BLaER1 (cell line): Measurements from ENCODE around the gene RGMB.
"Not testable (repeated sequence)": the region's sequence is repeated elsewhere in the genome, so short reads cannot be mapped to it uniquely, and the experiment has no call there.

Experiments
- H3K27ac ChIP-seq: shearing (Covaris generic); formaldehyde crosslinking; 2 replicates; pipeline ENCODE4 v1.8.1; 2022
- H3K27me3 ChIP-seq: shearing (Covaris generic); formaldehyde crosslinking; 2 replicates; pipeline ENCODE4 v1.8.1; 2022
- H3K36me3 ChIP-seq: shearing (Covaris generic); formaldehyde crosslinking; 2 replicates; pipeline ENCODE4 v1.8.1; 2022
- H3K4me1 ChIP-seq: shearing (Covaris generic); formaldehyde crosslinking; 2 replicates; pipeline ENCODE4 v1.8.1; 2022
- H3K4me2 ChIP-seq: shearing (Covaris generic); formaldehyde crosslinking; 2 replicates; pipeline ENCODE4 v1.8.1; 2022
- H3K4me3 ChIP-seq: shearing (Covaris generic); formaldehyde crosslinking; 2 replicates; pipeline ENCODE4 v1.8.1; 2022
- H3K9ac ChIP-seq: shearing (Covaris generic); formaldehyde crosslinking; 2 replicates; pipeline ENCODE4 v1.8.1; 2022
- H3K9me3 ChIP-seq: shearing (Covaris generic); formaldehyde crosslinking; 2 replicates; pipeline ENCODE4 v1.8.1; 2022
- H4K20me1 ChIP-seq: shearing (Covaris generic); formaldehyde crosslinking; 2 replicates; pipeline ENCODE4 v1.8.1; 2022
- Cebpa-rat ChIP-seq: shearing (Covaris generic); IDR thresholded peaks from 2 replicates; pipeline ENCODE4 v1.8.1; 2022

Gene RGMB

DNA sequence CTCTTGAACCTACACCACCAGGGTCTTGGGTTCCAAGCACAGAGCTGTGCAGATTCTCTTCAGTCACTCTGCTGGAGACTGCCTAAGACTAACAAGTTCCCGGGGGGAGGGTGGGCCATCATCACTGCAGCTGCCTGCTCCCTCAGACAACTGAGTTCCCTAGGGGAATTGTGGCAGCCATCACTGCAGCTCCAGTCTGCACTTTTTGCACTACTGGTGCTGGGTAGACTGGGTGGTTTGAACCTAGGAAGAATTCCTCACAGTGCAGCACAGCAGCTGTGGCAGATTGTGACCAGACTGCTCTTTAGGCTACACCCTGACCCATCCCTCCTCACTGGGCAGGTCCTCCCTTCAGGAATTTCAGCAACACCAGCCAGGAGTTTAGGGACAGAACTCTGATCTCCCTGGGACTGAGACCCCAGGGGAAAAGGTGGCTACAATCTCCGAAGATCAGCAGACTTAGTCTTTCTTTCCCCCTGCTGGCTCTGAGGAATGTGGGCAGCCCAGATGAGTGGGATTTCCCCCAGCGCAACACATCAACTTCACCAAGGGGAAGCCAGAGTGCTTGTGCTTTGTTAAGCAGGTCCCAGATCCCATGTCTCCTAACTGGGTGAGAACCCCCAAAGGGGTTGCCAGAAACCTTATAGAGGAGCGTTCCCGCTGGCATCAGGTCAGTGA, 30.9 kb upstream of the RGMB start:
- Histone ChIP-seq H3K9ac (peak overlapping the region; percentile 36), H3K4me1 (peaks cover 18% of the 10 kb centered on the region), H3K4me3 (peak overlapping the region; percentile 4; the same call in 1 of the 2 replicates), H3K27ac (peak overlapping the region; percentile 50), H3K36me3 (no peaks in the 10 kb centered on the region), H3K9me3 (peaks cover 2% of the 10 kb centered on the region; the same call in 1 of the 2 replicates), H3K4me2 (peak overlapping the region; percentile 70), H4K20me1 (no peaks in the 10 kb centered on the region), H3K27me3 (no peaks in the 10 kb centered on the region)
- TF ChIP-seq Cebpa-rat = no peak

- H4K20me1 ChIP-seq, H3K4me3 ChIP-seq, H3K27me3 ChIP-seq, H3K4me2 ChIP-seq, H3K36me3 ChIP-seq, H3K9me3 ChIP-seq, H3K4me1 ChIP-seq, H3K27ac ChIP-seq, H3K9ac ChIP-seq: not testable (repeated sequence)
Observed at GRCh38 chr5:98748259-98748658, 25.2 kb upstream of the RGMB start.

DNA sequence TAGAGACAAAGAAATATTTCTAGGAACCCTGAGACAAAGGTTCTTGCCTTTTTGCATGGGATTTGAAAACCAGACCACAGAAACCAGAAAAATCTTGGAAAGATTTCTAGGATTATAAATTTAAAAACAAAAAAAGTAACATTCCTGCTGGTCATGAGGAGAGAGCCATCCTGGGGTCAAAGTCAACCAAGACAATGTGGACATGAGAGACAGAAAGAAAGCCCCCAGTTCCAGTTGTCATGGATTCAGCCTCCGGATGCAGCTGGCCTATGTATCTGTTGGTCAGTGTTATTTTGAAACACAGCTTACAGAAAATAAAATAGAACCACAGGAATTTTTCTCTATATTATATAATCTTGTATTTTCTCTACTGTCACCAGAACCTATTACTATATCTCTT, 24.4 kb upstream of the RGMB start:
- no peak overlapping the region for H3K9ac ChIP-seq
- no peaks in the 10 kb centered on the region for H3K4me1 ChIP-seq
- no peaks in the 10 kb centered on the region; the same call in 1 of the 2 replicates for H3K9me3 ChIP-seq
- TF ChIP-seq Cebpa-rat = no peak
- no peak overlapping the region for H3K4me2 ChIP-seq
- no peaks in the 10 kb centered on the region for H3K27me3 ChIP-seq
- H4K20me1 ChIP-seq = no peaks in the 10 kb centered on the region
- no peak overlapping the region for H3K4me3 ChIP-seq
- H3K36me3 ChIP-seq = no peaks in the 10 kb centered on the region
- no peak overlapping the region for H3K27ac ChIP-seq

DNA sequence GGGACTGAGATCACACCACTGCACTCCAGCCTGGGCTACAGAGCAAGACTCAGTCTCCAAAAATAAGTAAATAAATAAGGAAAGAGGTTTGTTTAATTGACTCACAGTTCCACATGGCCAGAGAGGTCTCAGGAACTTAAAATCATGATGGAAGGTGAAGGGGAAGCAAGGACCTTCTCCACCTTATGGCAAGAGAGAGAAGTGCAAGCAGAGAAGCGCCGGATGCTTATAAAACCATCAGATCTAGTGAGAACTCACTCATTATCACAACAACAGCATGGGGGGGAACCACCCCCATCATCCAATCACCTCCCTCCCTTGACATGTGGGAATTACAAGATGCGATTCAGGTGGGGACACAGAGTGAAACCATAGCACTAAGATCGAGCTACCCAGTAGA, 22.8 kb upstream of the RGMB start:
- H3K27me3 ChIP-seq = no peaks in the 10 kb centered on the region
- H3K27ac ChIP-seq = no peak overlapping the region
- no peaks in the 10 kb centered on the region for H3K4me1 ChIP-seq
- TF ChIP-seq Cebpa-rat = no peak
- no peaks in the 10 kb centered on the region for H3K36me3 ChIP-seq
- H4K20me1 ChIP-seq = no peaks in the 10 kb centered on the region
- H3K4me2 ChIP-seq = no peak overlapping the region
- no peak overlapping the region for H3K4me3 ChIP-seq
- no peak overlapping the region for H3K9ac ChIP-seq
- no peaks in the 10 kb centered on the region; the same call in 1 of the 2 replicates for H3K9me3 ChIP-seq

- H3K27ac ChIP-seq, H3K9me3 ChIP-seq: not testable (repeated sequence)
Observed at GRCh38 chr5:98752331-98752730, 21.1 kb upstream of the RGMB start.

DNA sequence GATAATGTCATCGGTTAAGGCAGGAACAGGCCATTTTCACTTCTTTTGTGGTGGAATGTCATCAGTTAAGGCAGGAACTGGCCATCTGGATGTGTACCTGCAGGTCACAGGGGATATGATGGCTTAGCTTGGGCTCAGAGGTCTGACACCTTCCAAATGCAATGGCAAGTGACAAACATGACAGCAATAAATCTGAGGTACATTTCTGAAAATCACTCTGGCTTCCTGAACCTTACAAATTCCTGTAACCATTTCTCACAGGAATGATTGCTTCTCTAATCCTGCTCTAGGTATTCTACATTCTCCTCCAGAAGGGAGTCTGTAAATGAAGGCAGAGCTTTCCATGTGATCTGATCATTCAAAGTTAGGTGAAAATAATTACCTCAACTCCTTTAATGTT, 20.7 kb upstream of the RGMB start:
- H3K27ac ChIP-seq, H3K36me3 ChIP-seq, H3K4me3 ChIP-seq, H3K9me3 ChIP-seq, H3K4me2 ChIP-seq, H4K20me1 ChIP-seq, H3K27me3 ChIP-seq, H3K9ac ChIP-seq, H3K4me1 ChIP-seq: not testable (repeated sequence)

More at GRCh38 chr5:98752331-98752730, 21.1 kb upstream of the RGMB start:
- H3K36me3 ChIP-seq, H3K4me1 ChIP-seq, H3K4me3 ChIP-seq, H4K20me1 ChIP-seq, H3K9ac ChIP-seq, H3K27me3 ChIP-seq, H3K4me2 ChIP-seq: not testable (repeated sequence)

DNA sequence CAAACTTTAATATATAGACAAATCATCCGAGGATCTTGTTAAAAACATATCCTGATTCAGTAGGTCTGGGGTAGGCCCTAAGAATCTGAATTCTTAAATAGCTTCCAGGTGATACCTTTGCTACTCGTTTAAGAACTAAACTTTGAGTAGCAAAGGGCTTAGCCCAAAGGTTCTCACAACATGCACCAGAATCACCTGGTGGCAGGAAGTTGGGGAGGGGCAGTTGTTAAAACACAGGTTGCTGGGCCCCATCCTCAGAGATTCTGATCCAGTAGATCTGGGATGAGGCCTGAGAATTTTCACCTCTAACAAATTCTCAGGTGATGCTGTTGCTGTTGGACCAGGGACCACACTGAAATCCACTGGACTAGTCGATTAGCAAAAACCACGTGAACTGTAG, 20.0 kb upstream of the RGMB start:
- Histone ChIP-seq H3K4me2 (no peak overlapping the region), H3K36me3 (no peaks in the 10 kb centered on the region), H3K9me3 (no peaks in the 10 kb centered on the region; the same call in 1 of the 2 replicates), H3K9ac (no peak overlapping the region), H4K20me1 (no peaks in the 10 kb centered on the region), H3K27ac (no peak overlapping the region), H3K4me1 (no peaks in the 10 kb centered on the region), H3K4me3 (no peak overlapping the region), H3K27me3 (no peaks in the 10 kb centered on the region)
- no peak for TF ChIP-seq Cebpa-rat

DNA sequence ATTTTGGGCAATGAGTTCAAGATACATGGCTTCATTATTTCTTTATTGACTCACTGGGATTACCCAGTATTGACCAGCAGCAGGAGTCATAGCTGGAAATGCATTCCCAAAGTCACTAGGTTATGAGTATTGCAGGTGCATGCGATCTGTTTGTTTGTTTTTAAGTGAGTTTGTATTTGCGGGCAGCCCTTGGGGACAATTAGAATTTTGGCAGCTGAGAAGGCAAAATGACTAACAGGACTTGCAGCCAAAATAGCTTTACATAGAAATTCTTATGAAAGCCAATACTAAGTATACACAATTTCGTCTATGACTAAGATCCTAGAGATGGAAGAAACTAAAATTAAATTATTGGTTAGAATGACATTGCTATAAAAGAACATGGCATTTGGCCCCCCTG, 18.1 kb upstream of the RGMB start:
- H3K4me2 ChIP-seq = no peak overlapping the region
- H3K27ac ChIP-seq = no peak overlapping the region
- H3K9me3 ChIP-seq = no peaks in the 10 kb centered on the region; the same call in 1 of the 2 replicates
- H3K4me3 ChIP-seq = no peak overlapping the region
- no peaks in the 10 kb centered on the region for H3K4me1 ChIP-seq
- no peak for TF ChIP-seq Cebpa-rat
- no peaks in the 10 kb centered on the region for H4K20me1 ChIP-seq
- no peaks in the 10 kb centered on the region for H3K36me3 ChIP-seq
- no peak overlapping the region for H3K9ac ChIP-seq
- H3K27me3 ChIP-seq = no peaks in the 10 kb centered on the region

DNA sequence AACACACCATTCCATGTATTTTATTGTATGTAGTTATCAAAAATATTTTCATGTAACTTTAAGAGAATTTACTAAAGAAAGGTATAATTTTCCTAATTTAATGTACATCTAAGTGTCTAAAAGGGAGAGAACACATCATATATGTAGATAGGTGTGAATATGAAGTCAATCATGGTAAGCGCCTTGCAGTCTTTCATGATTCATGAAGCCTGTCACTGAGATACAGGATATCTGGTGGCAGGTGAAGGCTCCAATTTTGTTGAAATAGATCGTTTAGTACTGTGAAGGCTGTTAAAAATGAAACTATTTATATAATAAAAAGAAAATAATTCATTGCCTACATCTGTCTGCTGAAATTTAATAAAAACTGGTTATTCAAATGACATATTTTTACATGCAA, 15.5 kb upstream of the RGMB start:
- Histone ChIP-seq H3K9me3 (no peaks in the 10 kb centered on the region; the same call in 1 of the 2 replicates), H3K4me2 (no peak overlapping the region), H3K27ac (no peak overlapping the region)

DNA sequence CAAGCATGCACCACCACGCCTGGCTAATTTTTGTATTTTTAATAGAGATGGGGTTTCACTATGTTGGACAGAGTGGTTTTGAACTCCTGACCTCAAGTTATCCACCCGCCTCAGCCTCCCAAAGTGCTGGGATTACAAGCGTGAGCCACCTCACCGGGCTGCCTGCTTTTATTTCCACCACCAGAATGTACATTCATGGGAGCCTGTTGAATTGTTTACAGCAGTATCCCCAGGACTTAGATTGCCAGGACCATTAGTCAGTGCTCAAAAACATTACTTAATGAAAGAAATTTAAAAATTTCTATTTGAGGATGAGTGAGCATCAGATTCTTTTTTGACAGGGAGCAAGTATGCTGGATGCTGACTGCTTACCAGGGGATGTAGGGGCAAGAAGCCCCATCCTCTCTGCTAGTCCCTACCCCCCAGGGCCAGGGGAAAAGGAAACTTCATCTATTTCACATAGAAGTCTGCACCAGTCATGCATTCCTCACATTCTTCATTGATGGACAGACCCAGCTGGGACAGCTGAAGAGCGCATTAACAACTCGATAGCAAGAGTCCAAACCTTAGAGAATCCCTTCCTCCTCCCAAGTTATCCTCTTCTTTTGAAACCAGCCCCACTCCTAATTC, 10.3 kb upstream of the RGMB start:
- no peak overlapping the region for H3K27ac ChIP-seq
- no peak overlapping the region for H3K4me3 ChIP-seq
- H3K4me2 ChIP-seq = no peak overlapping the region
- H3K36me3 ChIP-seq = no peaks in the 10 kb centered on the region
- no peaks in the 10 kb centered on the region for H3K9me3 ChIP-seq
- TF ChIP-seq Cebpa-rat = no peak
- H3K9ac ChIP-seq = no peak overlapping the region
- H3K4me1 ChIP-seq = no peaks in the 10 kb centered on the region
- H4K20me1 ChIP-seq = no peaks in the 10 kb centered on the region
- H3K27me3 ChIP-seq = no peaks in the 10 kb centered on the region

More for the DNA sequence above, 15.5 kb upstream of the RGMB start:
- H3K4me3 ChIP-seq = no peak overlapping the region
- H3K4me1 ChIP-seq = no peaks in the 10 kb centered on the region
- H3K36me3 ChIP-seq = no peaks in the 10 kb centered on the region
- no peak overlapping the region for H3K9ac ChIP-seq
- no peaks in the 10 kb centered on the region for H4K20me1 ChIP-seq
- no peaks in the 10 kb centered on the region for H3K27me3 ChIP-seq
- TF ChIP-seq Cebpa-rat = no peak
